ENCODE data around the gene POLA2.
"Not testable (repeated sequence)": the region's sequence is repeated elsewhere in the genome, so short reads cannot be mapped to it uniquely, and the experiment has no call there.

DNA sequence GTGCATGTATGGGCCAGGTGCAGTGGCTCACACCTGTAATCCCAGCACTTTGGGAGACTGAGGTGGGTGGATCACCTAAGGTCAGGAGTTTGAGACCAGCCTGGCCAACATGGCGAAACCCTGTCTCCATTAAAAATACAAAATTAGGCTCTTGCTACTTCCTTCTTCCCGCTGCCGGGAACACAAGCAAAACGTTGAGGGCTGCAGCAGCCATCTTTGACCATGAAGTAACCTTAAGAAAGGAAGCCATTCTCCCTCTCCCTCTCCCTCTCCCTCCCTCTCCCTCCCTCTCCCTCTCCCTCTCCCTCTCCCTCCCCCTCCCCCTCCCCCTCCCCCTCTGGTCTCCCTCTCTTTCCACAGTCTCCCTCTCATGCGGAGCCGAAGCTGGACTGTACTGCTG, 23.5 kb upstream of the POLA2 start:
- TF ChIP-seq POLR2A (IDR thresholded peaks at IDR 0.05): not testable (repeated sequence)
- TF ChIP-seq, protein P1, sequence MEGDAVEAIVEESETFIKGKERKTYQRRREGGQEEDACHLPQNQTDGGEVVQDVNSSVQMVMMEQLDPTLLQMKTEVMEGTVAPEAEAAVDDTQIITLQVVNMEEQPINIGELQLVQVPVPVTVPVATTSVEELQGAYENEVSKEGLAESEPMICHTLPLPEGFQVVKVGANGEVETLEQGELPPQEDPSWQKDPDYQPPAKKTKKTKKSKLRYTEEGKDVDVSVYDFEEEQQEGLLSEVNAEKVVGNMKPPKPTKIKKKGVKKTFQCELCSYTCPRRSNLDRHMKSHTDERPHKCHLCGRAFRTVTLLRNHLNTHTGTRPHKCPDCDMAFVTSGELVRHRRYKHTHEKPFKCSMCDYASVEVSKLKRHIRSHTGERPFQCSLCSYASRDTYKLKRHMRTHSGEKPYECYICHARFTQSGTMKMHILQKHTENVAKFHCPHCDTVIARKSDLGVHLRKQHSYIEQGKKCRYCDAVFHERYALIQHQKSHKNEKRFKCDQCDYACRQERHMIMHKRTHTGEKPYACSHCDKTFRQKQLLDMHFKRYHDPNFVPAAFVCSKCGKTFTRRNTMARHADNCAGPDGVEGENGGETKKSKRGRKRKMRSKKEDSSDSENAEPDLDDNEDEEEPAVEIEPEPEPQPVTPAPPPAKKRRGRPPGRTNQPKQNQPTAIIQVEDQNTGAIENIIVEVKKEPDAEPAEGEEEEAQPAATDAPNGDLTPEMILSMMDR (IDR thresholded peaks at IDR 0.05): not testable (repeated sequence)

Data from thyroid gland (tissue), 4 donors.